NCI-H2029 treated with DMSO at 0.1 percent for 48 hours (cell line): ENCODE results near the gene SOBP.

Experiments used
- DNase-seq: peaks from one replicate; lab custom pipeline; 2025; lab: John Stamatoyannopoulos, UW

SOBP gene

DNA sequence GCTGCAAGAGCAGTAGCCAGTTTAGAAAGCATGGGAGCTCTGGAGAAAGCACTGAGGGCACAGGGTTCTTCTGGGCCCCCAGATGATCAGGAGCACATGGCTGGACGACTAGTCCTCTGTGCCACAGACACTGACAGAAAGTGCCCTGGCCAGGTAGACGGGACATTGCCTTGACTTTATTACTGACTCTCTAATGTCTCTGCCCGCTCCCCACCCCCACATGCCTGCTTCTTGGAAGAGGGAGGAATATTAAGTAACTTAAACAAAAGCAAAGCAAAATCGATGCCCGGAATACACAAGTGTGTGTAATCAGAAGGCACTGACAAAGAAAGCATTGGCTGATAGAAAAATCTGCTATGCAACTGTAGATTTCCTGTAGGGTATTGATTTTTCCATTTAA, 99.3 kb downstream of the SOBP start:
- no peak for DNase-seq

DNA sequence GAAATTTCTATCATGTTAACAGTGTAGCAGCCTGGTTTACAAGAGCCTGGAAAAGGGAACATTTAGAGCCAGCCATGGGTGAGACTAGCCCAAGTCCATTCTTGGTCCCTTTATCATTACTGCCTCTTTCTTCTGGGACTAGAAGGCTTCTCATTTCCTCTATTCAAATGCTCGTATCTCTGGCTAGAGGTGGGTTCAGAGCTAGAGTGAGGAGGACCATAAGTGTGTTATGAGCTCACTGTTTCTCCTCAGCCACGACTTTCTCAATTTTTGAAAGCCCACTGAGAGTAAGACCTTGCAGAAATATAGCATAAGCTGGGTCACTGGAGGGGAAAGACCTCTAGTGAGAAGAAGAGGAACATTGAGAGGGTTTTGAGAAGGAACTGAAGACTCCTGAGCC, 100.0 kb downstream of the SOBP start:
- DNase-seq, result no peak

DNA sequence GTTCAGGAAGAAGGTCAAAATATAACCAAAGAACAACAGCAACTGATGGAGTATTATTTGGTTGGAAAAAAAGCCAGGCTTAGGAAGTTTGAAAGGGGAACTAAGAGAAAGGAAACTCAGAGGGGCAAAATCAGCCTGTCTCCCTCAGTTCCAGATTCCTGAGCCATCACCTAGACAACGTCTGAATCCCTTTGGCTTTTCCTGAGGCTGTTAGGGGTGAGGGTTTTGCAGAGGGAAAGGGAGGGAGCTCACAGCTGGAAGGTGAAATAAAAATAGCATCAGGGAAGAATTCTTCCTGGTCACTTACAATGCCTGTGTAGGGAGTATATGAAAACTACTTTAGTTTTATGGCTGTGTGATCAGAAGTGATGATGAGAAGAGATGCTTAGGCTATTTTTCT, 100.5 kb downstream of the SOBP start:
- no peak for DNase-seq

DNA sequence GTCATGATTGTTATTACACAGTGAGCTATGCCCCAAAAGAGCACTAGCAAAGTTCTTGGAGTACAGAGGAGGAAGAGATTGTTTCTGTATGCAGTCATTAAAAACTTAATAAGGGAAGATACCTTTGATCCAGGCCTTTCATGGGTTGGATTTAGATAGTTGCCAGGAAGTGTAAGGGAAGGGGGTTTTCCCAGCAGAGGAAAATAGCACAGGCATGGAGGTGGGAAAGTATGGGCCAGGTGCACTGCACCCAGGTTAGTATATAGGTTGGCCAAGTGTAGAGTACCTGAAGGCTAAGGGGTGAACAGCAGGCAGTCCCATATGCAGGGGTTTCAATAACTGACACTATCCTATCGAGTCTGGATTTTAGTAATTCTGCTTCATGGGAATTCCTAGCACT, 101.4 kb downstream of the SOBP start:
- no peak for DNase-seq

DNA sequence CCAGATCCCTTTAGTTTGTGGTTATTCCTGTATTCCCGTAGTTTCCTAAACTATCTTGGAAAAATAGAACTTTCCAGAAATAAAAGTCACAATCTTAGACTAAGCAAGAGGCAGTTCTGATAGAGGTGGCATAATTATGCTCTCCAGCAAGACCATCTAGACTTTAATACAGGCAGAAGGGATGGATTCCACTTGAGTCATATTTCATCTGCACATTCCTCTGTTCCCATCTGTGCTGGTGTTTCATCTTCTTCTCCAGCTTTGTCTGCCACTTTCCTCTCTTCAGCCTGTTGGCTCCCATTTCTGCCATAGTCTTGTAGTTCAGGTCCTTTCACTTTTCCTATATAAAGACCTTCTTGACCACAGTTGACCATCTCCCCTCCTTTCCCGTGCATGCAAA, 102.9 kb downstream of the SOBP start:
- DNase-seq, result no peak

DNA sequence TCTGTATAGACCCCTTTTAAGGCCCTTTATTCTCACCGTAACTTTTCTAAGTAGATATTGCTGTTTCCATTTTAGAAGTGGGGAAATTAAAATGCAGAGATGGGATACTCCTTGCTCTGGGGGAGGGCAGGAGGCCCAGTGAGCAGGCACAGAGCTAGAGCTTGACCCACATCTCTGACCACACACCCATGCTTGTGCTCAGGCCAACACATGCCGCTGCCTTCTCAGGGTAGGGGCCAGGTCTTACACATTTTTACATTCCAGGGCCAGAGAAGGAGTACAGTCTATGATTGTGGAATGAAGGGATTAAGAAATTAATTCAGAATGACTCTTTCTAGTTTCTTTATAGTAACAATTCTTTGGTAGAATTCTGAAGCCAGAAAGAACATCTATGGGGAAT, 104.8 kb downstream of the SOBP start:
- DNase-seq, result no peak

DNA sequence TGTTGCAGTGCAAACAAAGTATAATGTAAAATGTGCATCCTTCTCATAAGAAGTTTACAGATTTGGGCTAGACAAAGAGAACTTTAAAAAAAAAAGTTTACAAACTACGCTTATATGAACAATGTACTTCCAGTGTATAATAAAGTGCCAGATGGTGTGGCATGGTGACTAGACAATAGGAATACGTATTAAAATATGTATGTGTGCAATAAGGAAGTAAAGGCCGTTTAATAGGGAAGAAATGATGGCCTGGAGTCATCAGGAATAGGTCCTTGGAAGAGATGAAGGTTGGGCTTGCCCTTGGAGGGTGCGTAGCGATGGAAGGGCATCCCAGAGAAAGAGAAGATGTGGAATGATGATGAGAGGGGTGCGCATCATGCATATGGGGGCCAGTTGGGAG, 108.2 kb downstream of the SOBP start:
- DNase-seq, result no peak

DNA sequence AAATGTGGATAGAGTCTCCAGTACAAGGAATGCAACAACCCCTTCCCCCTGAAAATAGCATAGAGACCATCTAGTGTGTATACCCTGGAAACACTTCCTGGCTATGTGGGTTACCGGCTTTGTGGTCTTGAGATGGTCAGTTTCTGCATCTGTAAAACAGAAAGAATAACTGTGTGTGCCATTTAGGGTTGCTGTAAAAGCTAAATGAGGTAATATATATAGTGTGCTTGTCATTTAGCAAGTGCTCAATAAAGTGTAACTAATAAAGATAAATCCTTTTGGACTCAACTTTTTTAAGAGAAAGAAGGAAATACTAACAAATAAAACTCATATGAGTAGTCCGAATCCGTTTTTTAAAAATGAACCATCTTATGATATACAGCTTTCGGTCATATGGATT, 109.1 kb downstream of the SOBP start:
- DNase-seq, result no peak

DNA sequence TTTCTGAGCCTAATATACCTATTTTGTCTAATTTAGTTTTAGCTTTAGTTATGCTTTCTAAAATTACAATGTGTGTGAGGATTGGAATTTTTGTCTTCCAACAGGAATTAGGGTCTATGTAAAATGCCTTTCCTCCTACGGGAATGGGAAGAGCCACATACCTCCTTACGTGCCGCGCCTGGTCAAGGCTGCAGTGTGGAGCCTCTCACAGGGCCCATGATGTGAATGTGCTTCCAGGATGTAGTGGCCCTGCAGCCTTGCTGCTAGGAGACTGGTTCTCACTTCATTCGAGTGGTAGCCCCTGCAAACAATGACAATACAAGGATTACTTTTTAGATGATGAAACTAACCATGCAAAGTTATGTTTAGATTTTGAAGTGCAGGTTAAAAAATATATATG, 110.2 kb downstream of the SOBP start:
- no peak for DNase-seq

DNA sequence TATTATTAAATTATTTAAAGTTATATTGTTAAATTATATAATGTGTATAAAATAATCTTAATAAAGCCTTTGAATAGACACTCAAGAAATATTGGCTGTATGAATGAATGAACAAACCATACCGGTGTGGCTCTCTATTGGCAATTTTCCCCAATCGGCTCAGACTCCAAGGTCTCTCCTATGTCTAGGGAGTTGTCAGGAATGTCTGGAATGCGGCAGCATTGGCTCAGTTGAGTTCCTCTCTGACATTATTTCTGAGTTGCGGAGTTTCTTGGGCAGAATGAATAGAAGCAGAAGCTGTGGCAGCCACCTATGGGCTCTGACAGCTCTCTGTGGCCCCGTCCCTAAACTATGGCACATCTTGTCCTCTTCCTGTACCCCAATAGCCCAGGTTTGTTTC, 111.0 kb downstream of the SOBP start:
- DNase-seq, result no peak

DNA sequence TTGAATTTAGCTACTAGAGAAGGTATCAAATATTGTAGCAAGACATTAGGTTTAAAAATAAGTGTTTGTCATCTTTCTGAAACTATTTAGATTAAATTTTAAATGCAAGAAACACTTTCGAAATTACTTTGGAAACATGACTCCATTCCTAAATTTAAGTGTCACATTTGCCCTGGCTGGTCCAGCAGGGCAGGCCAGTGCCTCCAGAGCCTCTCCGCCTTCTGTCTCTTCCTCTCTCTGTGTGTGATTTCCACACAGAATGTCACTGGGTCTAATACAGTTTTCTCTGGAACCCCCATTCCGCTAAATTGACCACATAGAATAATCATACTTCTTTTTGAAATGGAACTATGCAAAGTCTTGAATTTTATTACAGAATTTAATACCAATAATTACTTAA, 111.5 kb downstream of the SOBP start:
- DNase-seq, result no peak

DNA sequence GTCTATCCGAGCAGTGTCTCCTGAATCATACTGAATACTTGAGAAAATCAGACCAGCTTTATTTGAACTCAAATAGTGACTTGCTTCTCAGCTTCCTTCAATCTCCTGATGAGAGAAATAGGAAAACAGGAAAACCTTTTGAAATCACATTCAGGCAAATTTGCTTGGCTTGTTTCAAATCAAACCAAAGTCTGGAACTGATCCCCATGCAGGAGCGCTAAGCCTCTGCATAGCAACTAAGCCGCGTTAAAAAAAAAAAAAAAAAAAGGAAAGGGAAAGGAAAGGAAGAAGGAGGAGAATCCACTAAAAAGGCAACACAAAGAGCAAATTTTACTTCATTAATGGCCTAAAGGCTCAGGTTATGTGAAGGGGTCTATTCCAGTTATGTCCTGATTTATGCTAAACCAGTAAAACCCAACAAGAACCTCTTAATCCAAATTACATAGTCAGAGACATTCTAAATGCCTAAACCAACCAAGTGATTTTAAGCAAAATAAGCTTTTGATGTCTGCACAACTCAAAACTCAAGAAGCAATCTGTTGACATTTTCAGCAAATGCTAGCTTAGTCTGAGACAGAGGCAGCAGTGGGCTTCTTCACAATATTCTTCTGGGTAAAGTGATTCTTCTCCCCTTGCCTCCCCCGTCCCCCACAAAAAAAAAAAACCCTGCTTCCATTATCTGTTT, 112.5 kb downstream of the SOBP start:
- no peak for DNase-seq

DNA sequence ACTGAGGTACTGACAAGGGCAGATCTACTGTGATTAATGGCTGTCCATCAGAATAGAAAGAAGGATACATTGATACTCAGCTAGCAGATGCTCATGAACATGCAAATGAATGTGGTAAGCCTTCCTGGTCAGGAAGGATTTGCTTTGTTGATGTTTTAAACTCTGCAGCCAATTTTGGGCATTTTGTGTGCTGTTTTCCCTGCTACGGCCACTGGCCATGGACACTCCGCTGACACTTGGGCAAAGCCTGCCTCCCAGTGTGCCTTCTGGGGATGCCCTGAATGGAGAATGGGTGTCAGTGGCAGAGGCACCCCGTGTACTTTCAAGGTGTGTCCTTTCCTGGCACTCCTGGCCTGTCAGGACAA, 113.1 kb downstream of the SOBP start:
- no peak for DNase-seq

DNA sequence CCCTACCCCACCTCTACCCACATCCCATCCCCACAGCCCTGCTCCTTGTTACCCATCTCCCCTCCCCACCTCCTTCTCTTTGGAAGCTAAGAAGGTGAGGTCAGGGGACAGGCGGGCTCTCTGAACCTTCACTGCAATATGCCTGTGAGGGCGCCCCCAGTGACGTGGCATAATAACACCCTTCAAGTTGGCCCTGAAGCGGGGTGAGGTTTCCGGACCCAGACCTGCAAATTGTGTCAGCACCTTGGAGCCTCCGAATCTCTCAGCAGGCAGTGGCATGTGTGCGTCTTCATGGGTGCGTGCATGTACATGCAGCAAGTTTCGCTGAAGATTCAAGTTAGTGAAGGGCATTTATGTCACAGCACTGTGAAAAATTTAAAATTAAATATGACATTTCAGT, 114.6 kb downstream of the SOBP start:
- no peak for DNase-seq

DNA sequence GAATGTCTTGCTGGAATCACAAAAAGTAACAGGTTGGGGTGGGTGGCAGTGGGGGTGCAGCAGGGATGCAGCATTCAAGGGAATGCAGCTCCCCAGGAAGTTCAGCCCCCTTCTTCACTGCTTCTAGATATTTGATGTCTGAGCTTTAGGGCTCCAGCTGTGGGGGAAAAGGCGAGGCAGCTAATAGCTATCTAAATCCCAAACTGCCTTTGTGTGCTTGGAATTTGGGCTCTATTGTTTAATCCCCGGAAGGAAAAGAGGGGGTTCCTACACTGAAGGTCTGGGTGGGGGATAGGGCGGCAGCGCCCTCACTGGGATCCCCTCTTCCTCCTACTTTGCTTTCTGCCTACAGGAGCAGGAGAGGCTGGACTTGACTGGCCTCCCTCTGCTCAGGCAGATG, 116.5 kb downstream of the SOBP start:
- no peak for DNase-seq

DNA sequence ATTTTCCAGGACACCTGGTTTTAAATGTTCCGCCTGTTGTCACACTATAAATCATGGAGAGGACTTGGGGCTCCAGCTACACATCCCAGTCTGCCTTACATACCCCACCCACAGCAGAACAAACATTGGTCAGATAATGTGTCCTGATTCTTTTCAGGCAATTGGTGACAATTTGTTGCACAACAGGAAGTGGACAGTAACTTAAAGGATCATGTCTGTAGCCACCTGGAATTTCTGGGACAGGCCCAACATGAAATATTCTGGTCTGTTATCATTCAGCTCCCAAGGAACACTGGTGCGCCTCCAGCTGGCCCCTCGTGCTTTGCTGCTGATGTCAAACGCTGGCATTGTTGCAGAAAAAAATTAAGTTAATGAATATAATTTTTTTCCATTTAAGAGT, 117.2 kb downstream of the SOBP start:
- no peak for DNase-seq

DNA sequence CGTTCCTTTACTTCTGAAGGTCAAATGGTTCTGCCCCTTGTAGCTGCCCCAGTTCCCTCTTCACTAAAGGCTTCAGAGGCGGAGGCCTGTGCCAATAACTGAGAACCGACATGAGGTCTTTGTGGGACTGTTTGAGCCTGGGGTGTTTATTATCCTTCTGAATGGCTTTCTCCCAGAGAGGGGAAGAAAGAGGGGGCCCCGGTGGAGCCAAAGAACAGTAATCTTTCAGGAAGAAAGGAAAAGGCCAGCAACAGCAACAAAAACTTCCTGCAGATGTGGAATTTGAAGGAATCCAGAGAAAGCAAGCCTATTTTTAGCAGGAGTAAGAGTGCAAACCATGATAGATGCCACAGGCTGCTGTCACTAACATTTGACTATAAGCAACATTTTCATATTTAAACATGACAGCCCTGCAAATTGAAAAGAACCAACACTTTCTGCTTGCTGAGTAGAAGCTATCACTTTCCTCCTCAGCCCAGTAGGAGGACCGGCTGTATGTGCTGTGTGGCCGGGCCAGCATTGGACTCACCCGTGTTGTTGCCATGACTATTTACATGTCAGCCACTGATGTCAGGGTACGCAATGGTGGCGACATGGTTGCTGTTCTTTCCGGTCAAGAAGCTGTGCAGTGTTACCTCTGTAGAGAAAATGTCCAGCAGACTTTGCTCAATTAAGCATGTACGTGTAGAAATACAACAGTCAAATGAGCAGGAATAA, 121.3 kb downstream of the SOBP start:
- DNase-seq, result no peak

DNA sequence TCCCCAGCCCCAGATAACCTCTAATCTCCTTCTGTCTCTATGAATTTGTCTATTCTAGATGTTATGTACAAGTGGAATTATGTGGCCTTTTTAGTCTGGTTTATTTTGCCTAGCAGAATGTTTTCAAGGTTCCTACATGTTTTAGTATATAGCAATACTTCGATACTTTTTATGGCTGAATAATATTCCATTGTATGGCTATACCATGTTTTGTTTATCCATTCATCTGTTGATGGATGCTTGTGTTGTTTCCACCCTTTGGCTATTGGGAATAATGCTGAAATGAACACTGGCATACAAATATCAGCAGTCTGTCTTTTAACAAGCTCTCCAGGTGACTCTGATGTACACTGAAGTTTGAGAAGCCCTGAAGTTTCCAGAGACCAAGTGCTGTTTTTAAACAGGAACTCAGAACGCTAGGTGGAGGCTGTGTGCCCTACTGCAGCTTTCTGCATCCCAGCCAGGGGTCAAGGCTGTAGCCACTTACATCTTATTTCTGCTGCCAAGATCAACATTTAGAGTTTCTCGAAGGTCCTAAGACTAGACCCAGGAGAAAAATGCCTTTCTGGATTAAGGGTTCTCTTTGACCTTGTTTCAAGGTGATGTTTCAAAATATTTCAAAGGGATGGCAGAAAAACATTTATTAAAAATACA, 123.0 kb downstream of the SOBP start:
- DNase-seq, result no peak

DNA sequence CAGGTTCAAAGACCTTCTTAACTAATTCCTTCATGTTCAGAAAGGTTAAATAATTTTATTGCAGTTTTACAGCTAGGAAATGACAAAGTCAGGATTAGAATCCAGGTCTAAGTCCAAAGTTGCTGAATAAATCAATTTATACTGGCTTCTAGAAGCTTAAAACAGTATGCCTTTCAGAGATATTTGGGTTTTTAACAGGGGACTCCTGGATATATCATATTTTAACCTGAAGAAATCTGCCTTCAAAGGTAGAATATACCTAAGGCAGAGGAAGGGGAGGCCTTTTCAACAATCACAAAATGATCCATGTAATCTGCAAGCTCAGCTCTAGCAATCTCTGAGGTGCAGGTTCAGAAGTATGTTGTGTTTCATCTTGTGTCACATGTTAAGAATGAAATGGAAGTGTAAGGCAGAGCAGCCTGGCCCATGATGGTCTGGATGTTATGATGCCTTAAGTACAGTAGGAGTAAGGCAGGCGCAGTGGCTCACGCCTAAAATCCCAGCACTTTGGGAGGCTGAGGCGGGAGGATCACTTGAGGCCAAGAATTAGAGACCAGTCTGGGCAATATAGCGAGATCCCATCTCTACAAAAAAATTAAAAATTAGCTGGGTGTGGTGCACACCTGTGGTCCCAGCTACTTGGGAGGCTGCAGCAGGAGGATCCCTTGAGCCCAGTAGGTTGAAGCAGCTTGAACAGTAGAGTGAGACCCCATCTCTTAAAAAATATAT, 123.9 kb downstream of the SOBP start:
- no peak for DNase-seq

DNA sequence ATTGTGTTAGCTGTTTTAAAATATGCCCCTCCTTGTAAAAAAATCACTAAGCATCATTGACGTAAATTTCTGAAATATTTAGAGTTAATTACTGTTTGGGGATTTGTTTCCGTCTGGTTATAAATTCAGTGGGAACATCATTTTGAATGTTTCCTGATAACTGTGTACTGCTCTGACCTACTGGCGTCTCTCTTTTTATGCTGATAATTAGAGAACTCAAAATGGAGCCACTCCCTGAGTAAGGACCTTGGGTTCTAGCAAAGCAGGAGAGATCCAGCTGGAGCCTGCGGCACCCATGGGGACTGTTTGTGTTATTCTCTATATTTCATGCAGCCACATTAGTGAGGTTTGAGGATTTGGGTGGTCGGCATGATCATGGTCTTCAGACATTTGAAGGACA, 124.9 kb downstream of the SOBP start:
- no peak for DNase-seq

DNA sequence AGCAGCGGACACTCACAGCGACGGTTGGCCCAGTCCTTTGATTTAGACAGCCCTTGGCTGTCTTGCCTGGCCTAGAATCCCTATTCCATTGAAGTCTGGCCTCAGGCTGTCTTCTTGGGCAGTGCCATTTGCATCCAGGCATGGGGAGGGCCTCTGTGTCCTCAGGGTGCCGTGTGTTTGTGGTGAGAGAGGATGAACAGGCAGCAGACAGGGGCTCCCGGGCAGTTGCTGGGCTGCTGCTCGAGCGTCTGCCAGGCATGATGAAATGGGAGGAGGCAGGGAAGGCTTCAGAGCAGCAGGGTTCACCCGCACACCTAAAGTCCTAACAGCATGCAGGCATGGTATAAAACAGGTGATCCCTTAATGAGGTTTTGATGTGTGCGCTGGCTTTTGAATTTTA, 126.9 kb downstream of the SOBP start:
- no peak for DNase-seq

DNA sequence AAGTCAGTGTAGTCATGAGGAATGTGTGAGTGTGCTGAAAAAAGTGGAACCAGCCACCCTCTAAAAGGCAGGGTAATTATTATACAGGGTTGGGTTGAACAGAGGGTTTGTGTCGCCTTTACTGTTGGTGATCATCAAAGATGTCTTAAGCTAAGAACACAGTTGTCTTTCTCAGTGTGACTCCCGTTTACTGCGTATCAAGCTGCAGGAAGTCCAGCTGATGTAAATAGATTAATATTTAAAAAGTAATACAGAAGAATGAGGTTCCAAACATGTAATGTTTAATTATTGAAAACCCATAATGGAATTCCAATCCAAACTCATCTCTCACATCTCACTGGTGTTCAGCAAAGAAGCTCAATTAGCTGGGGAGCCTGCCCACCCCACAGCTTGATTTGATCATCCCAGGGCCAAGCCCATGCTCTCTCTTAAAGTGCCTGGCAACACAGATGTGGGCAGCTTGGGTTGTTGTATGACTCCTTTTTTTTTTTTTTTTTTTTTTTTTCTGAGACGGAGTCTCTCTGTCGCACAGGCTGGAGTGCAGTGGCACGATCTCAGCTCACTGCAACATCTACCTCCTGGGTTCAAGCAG, 127.5 kb downstream of the SOBP start:
- DNase-seq, result no peak

DNA sequence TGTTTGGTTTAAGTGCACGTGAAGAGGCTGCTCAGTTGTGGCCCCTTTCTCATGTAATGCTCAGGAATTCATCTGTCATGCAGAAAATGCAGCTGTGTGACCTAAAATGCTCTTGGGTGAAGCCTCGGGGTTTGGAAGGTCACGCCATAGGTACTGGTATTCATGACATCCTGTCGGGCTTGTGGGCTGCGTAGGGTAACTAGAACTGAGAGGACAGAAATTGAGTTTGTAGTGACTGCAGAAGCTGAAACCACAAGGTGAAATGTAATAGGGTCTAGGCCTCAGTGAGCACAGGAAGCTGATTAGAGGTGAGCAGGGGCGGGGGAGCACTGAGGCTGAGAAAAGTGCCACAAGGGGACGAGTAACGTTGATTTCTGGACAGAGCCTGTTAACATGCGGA, 128.8 kb downstream of the SOBP start:
- no peak for DNase-seq
